GM19035 (cell line): ENCODE results near the gene PCDHB11.
"Not testable (repeated sequence)": the region's sequence is repeated elsewhere in the genome, so short reads cannot be mapped to it uniquely, and the experiment has no call there.

Experiments used
- ATAC-seq: cut with Tn5 transposase; IDR thresholded peaks from one replicate; pipeline ENCODE4 v1.9.1; 2021; ENCODE audit not compliant: unreplicated experiment

The PCDHB11 gene

GRCh38 chr5:141186897-141187512 is 12.4 kb upstream of the PCDHB11 start, which contains the start of gene PCDHB9:
PCDHB9 (plus strand) TSS chr5:141187161; CDS start chr5:141187319, 158 bp downstream.
- ATAC-seq: no peak

GRCh38 chr5:141188682-141189081 is 10.7 kb upstream of the PCDHB11 start:
- ATAC-seq: not testable (repeated sequence)

- not testable (repeated sequence) for ATAC-seq
Measured at GRCh38 chr5:141189131-141189530, 10.3 kb upstream of the PCDHB11 start.

- no peak for ATAC-seq
Measured at GRCh38 chr5:141192110-141192725, 7.2 kb upstream of the PCDHB11 start, which contains the start of gene PCDHB10. PCDHB10 (plus strand) TSS chr5:141192353; CDS start chr5:141192553, 200 bp downstream.

GRCh38 chr5:141194332-141194731 is 5.1 kb upstream of the PCDHB11 start:
- not testable (repeated sequence) for ATAC-seq

GRCh38 chr5:141196363-141196762 is 3.1 kb upstream of the PCDHB11 start:
- ATAC-seq: no peak

GRCh38 chr5:141201126-141201525 is 1.7 kb downstream of the PCDHB11 start:
- ATAC-seq: not testable (repeated sequence)

GRCh38 chr5:141201646-141202045 is 2.2 kb downstream of the PCDHB11 start:
- not testable (repeated sequence) for ATAC-seq

- ATAC-seq: no peak
Measured at GRCh38 chr5:141208478-141208877, 9.1 kb downstream of the PCDHB11 start, which contains the start of gene PCDHB12. PCDHB12 (plus strand) TSS chr5:141208719; CDS start chr5:141208908, 189 bp downstream.

- not testable (repeated sequence) for ATAC-seq
Measured at GRCh38 chr5:141210281-141210680, 10.9 kb downstream of the PCDHB11 start.

GRCh38 chr5:141210849-141211248 is 11.4 kb downstream of the PCDHB11 start:
- not testable (repeated sequence) for ATAC-seq

GRCh38 chr5:141213656-141214339 is 14.4 kb downstream of the PCDHB11 start, which contains the start of gene PCDHB13:
PCDHB13 (plus strand) TSS chr5:141213919; CDS start chr5:141214124, 205 bp downstream.
- ATAC-seq: not testable (repeated sequence)

- not testable (repeated sequence) for ATAC-seq
Measured at GRCh38 chr5:141214583-141214982, 15.2 kb downstream of the PCDHB11 start.

- not testable (repeated sequence) for ATAC-seq
Measured at GRCh38 chr5:141215504-141215903, 16.1 kb downstream of the PCDHB11 start.

- not testable (repeated sequence) for ATAC-seq
Measured at GRCh38 chr5:141216035-141216434, 16.6 kb downstream of the PCDHB11 start.

GRCh38 chr5:141223112-141223783 is 23.8 kb downstream of the PCDHB11 start, which contains the start of gene PCDHB14:
PCDHB14 (plus strand) TSS chr5:141223343; CDS start chr5:141223506, 163 bp downstream.
- ATAC-seq: no peak

GRCh38 chr5:141224844-141225243 is 25.4 kb downstream of the PCDHB11 start:
- not testable (repeated sequence) for ATAC-seq

GRCh38 chr5:141225421-141225820 is 26.0 kb downstream of the PCDHB11 start:
- not testable (repeated sequence) for ATAC-seq

GRCh38 chr5:141234109-141234667 is 34.8 kb downstream of the PCDHB11 start:
- no peak for ATAC-seq

GRCh38 chr5:141235922-141236321 is 36.5 kb downstream of the PCDHB11 start:
- ATAC-seq: not testable (repeated sequence)
